ENCODE data around the gene SERINC1. TPM values are rescaled to one million over a fixed set of nuclear protein-coding genes. Genes with fewer than 3 reads are reported as not detected.
A peak's percentile ranks its signal among the peaks of the same experiment; 100 is the strongest.
"Not testable (repeated sequence)": the region's sequence is repeated elsewhere in the genome, so short reads cannot be mapped to it uniquely, and the experiment has no call there.

Gene SERINC1
- total RNA-seq, 3 donors from 2014 or later (not counting 1 experiment from before 2014, with no cell fraction given), result 124 to 131 (median 128) TPM

- Histone ChIP-seq H3K4me1 (ENCODE audit: control insufficient read depth, insufficient read depth, low read length) (peaks cover 19% of the 10 kb centered on the region), H3K36me3 (ENCODE audit: control insufficient read depth, insufficient read depth, low read length) (peaks cover 1% of the 10 kb centered on the region), H3K4me3 (ENCODE audit: low read length) (peak overlapping the region; percentile 76), H3K27ac (ENCODE audit: low read length) (peak overlapping the region; percentile 90), H3K27me3 (ENCODE audit: control insufficient read depth, insufficient read depth, low read length) (no peaks in the 10 kb centered on the region), H3K9me3 (ENCODE audit: control insufficient read depth, insufficient read depth, low read length) (no peaks in the 10 kb centered on the region)
- Mint-ChIP-seq H3K27ac (peak overlapping the region; percentile 99 to 100), H3K27me3 (ENCODE audit: low read depth in 2 of 2) (no peaks in the 10 kb centered on the region), H3K36me3 (no peaks in the 10 kb centered on the region), H3K4me1 (peaks cover 49 to 50% of the 10 kb centered on the region in 2 donors), H3K9me3 (no peaks in the 10 kb centered on the region), H3K4me3 (peak overlapping the region; percentile 100)
- intact Hi-C loops (cut with micrococcal nuclease), result no loop called here
- ATAC-seq (peak; percentile 34 to 45 (median 36)), DNase-seq (no peak)
- no peak for TF ChIP-seq CTCF (IDR thresholded peaks at IDR 0.05)
- 0% methylated on average over 4 of the region's 8 CpGs for whole genome bisulfite sequencing (ENCODE audit: insufficient coverage)
Measured at GRCh38 chr6:122472022-122472340, 374 bp upstream of the SERINC1 start.

DNA sequence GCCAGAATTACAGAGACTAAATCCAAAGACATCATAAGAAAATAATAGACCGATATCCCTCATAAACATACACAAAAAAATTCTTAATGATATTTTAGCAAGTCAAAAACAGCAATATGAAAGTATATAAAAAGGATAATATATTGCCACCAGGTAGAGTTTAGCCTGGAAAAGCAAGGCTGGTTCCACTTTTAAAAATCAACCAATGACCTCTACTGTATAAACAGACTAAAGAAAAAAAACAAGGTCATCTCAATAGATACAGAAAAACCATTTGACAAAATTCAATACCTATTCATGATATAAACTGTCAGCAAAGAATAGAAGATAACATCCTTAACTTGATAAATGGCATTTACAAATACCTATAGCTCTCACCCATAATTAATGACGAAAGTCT, 9.7 kb downstream of the SERINC1 start:
- H3K4me3 ChIP-seq (ENCODE audit: low read length), result no peak overlapping the region
- no peaks in the 10 kb centered on the region for H3K27me3 ChIP-seq (ENCODE audit: control insufficient read depth, insufficient read depth, low read length)
- H3K27ac Mint-ChIP-seq, result peak overlapping the region; percentile 39 to 66
- H3K4me3 Mint-ChIP-seq, result peak overlapping the region; percentile 14
- 100% methylated on average over 1 of the region's 2 CpGs for WGBS (ENCODE audit: insufficient coverage)
- H3K36me3 ChIP-seq (ENCODE audit: control insufficient read depth, insufficient read depth, low read length), result peaks cover 28% of the 10 kb centered on the region
- no peak for TF ChIP-seq CTCF (IDR thresholded peaks at IDR 0.05)
- peaks cover 15% of the 10 kb centered on the region for H3K4me1 ChIP-seq (ENCODE audit: control insufficient read depth, insufficient read depth, low read length)
- intact Hi-C loops (cut with micrococcal nuclease), result no loop called here
- H3K9me3 ChIP-seq (ENCODE audit: control insufficient read depth, insufficient read depth, low read length), result no peaks in the 10 kb centered on the region
- no peaks in the 10 kb centered on the region for H3K9me3 Mint-ChIP-seq
- peaks cover 88 to 89% of the 10 kb centered on the region in 2 donors for H3K4me1 Mint-ChIP-seq
- no peaks in the 10 kb centered on the region for H3K36me3 Mint-ChIP-seq
- DNase-seq (no peak), ATAC-seq (no peak)
- no peaks in the 10 kb centered on the region for H3K27me3 Mint-ChIP-seq (ENCODE audit: low read depth in 2 of 2)
- H3K27ac ChIP-seq (ENCODE audit: low read length), result no peak overlapping the region

DNA sequence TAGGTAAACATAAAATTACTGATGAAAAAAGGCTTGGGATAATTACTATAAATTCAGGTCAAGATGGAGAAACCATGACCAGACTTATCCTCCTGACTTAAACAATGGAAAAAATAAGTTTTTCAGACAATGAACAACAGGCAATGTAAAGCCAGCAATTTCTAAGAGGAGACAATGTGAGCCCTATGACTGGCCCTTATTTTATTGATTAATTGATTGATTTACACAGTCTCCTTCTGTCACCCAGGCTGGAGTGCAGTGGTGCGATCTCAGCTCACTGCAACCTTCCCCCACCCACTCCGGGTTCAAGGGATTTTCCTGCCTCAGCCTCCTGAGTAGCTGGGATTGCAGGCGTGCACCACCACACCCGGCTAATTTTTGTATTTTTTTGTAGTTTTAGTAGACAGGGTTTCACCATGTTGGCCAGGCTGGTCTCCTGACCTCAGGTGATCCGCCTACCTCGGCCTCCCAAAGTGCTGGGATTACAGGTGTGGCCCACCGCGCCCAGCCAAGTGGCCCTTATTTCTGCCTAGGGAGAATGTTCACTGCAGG, 11.7 kb downstream of the SERINC1 start:
- H3K4me3 ChIP-seq (ENCODE audit: low read length); H3K27me3 ChIP-seq (ENCODE audit: control insufficient read depth, insufficient read depth, low read length); H3K4me1 ChIP-seq (ENCODE audit: control insufficient read depth, insufficient read depth, low read length); H3K9me3 ChIP-seq (ENCODE audit: control insufficient read depth, insufficient read depth, low read length); H3K27me3 Mint-ChIP-seq (ENCODE audit: low read depth in 2 of 2); intact Hi-C loops (cut with micrococcal nuclease); ATAC-seq; H3K9me3 Mint-ChIP-seq; H3K27ac ChIP-seq (ENCODE audit: low read length); H3K36me3 Mint-ChIP-seq; DNase-seq: not testable (repeated sequence)
- 96% methylated on average over 6 of the region's 8 CpGs for WGBS (ENCODE audit: insufficient coverage)
- Mint-ChIP-seq H3K4me3 (peak overlapping the region; percentile 45), H3K4me1 (peaks cover 79 to 83% of the 10 kb centered on the region in 2 donors), H3K27ac (peak overlapping the region; percentile 51 to 69)
- H3K36me3 ChIP-seq (ENCODE audit: control insufficient read depth, insufficient read depth, low read length), result peaks cover 37% of the 10 kb centered on the region

DNA sequence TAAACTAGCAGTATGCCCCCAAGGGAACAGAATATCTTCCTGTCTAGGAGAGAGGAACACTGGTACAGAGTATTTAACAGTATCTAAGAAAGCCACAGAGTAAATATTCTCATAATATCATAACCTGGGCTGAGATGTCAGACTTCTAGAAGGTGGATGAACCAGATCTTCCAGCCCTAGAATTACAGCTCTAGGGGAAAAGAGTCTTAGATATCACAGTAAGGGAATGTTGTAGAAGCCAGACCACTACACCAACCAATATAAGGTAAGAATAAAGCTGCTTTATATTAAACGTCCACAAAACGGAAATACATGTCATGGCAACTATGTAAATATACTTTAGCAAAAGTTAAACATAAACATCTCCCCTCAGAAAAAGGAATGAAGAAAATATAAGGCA, 12.4 kb downstream of the SERINC1 start:
- intact Hi-C loops (cut with micrococcal nuclease), result no loop called here
- DNase-seq (no peak), ATAC-seq (peak in 1 of 3 donors; percentile 25)
- WGBS (ENCODE audit: insufficient coverage), result no CpG with 5 or more reads among the region's 2 CpGs
- H3K9me3 ChIP-seq (ENCODE audit: control insufficient read depth, insufficient read depth, low read length), result no peaks in the 10 kb centered on the region
- H3K4me1 ChIP-seq (ENCODE audit: control insufficient read depth, insufficient read depth, low read length), result peaks cover 8% of the 10 kb centered on the region
- no peaks in the 10 kb centered on the region for H3K27me3 ChIP-seq (ENCODE audit: control insufficient read depth, insufficient read depth, low read length)
- no peak overlapping the region for H3K27ac ChIP-seq (ENCODE audit: low read length)
- no peaks in the 10 kb centered on the region for H3K27me3 Mint-ChIP-seq (ENCODE audit: low read depth in 2 of 2)
- peaks cover 82 to 83% of the 10 kb centered on the region in 2 donors for H3K4me1 Mint-ChIP-seq
- peaks cover 41% of the 10 kb centered on the region for H3K36me3 ChIP-seq (ENCODE audit: control insufficient read depth, insufficient read depth, low read length)
- no peak overlapping the region for H3K4me3 ChIP-seq (ENCODE audit: low read length)
- H3K27ac Mint-ChIP-seq, result peak overlapping the region; percentile 51 to 69
- peak overlapping the region; percentile 45 for H3K4me3 Mint-ChIP-seq
- no peaks in the 10 kb centered on the region for H3K9me3 Mint-ChIP-seq
- no peak for TF ChIP-seq CTCF (IDR thresholded peaks at IDR 0.05)
- peaks cover 5% of the 10 kb centered on the region for H3K36me3 Mint-ChIP-seq

Measured in natural killer cell (primary cell).